Measurements from ENCODE around the gene CCSAP.

The CCSAP gene

DNA sequence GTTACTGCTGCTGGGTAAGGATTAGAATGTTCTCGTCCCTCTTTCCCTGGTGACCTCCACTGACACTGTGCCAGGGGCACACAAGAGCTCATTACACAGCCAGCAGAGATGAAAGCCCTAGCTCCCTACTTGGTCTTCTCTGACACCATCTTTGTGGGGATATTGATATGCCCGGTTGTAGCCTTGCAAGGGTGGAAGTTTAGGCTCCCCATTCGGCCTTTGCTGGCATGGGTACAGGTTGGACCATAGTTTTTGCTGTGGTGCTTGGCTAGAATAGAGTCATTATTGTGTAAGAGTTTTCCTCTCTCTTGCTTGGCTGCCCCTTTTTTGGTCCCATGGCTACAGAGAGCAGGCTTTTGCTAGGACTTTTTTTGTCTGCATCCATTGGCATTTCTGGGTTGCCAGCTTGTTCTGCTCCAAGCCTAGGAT lies 59.6 kb downstream of the CCSAP start:
- DNase-seq (ENCODE audit: low spot score) = no peak
- Histone ChIP-seq H3K4me3 (no peak overlapping the region), H3K27ac (no peak overlapping the region)
- TF ChIP-seq, protein P1, sequence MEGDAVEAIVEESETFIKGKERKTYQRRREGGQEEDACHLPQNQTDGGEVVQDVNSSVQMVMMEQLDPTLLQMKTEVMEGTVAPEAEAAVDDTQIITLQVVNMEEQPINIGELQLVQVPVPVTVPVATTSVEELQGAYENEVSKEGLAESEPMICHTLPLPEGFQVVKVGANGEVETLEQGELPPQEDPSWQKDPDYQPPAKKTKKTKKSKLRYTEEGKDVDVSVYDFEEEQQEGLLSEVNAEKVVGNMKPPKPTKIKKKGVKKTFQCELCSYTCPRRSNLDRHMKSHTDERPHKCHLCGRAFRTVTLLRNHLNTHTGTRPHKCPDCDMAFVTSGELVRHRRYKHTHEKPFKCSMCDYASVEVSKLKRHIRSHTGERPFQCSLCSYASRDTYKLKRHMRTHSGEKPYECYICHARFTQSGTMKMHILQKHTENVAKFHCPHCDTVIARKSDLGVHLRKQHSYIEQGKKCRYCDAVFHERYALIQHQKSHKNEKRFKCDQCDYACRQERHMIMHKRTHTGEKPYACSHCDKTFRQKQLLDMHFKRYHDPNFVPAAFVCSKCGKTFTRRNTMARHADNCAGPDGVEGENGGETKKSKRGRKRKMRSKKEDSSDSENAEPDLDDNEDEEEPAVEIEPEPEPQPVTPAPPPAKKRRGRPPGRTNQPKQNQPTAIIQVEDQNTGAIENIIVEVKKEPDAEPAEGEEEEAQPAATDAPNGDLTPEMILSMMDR (IDR thresholded peaks at IDR 0.05) = no peak

- DNase-seq (ENCODE audit: low spot score) = no peak
- Histone ChIP-seq H3K4me3 (no peak overlapping the region), H3K27ac (no peak overlapping the region)
- TF ChIP-seq, protein P1 (IDR thresholded peaks at IDR 0.05) = no peak
Measured at GRCh38 chr1:229282295-229282823, 60.5 kb downstream of the CCSAP start.

DNA sequence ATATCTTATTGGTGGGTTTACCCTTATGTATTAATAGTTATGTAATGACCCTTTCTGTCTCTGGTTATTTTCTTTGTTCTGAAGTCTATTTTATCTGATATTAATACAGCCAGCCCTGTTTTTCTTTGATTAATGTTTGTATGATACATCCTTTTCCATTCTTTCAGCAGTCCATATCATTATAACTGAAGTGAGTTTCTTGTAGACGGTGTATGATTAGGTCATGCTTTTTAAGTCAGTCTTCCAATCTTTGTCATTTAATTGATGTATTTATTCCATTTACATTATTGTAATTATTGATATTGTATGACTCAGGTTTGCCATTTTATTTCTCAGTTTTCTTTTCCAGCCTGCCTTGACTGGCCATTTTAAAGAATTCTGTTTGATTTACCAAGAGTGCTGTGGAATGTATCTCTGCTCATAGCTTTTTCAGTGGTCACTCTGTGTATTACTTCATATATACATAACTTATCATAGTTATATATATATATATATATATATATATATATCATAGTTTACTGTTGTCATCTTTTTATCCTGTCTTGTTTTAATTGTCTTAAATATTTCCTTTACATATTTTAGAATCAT lies 61.4 kb downstream of the CCSAP start:
- Histone ChIP-seq H3K4me3 (no peak overlapping the region), H3K27ac (no peak overlapping the region)
- no peak for DNase-seq (ENCODE audit: low spot score)
- TF ChIP-seq, protein P1 (IDR thresholded peaks at IDR 0.05) = no peak

GRCh38 chr1:229280921-229281320 lies 61.9 kb downstream of the CCSAP start:
- no peak for DNase-seq (ENCODE audit: low spot score)
- TF ChIP-seq, protein P1 (IDR thresholded peaks at IDR 0.05) = no peak
- Histone ChIP-seq H3K27ac (no peak overlapping the region), H3K4me3 (no peak overlapping the region)

DNA sequence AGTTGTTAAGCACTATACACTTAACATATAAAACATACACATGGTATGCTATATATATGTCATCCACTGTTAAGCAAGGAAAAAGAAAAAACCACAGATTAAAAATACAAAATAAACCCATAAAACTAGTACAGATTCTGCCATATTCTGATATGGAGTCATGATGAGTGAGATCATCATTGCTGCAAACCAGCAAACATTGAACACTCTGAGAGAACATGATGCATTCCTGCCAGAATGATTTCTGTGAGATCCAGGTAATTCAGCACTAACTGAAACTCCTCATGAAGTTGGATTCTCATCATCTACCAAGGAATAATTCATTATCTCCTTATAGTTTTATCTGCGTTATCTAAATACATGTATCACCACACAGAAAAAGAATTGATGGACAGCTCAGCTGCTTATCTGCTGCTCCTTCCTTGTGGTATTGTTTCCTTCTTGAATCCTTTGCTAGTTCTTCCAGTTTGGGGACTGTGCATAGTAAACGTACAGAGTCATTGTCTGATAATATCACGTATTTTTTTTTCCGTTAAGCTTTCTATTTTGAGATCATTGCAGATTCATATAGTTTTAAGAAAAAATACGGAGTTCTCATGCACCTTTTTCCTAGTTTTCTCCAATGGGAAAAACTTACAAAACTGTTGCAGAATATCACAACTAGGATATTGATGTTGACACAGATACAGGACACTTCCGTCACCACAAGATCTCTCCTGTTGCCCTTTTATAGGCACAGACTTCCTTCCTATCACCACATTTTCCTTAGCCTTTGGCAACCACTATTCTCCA lies 62.6 kb downstream of the CCSAP start:
- no peak for DNase-seq (ENCODE audit: low spot score)
- TF ChIP-seq, protein P1 (IDR thresholded peaks at IDR 0.05) = no peak
- H3K27ac ChIP-seq = no peak overlapping the region
- H3K4me3 ChIP-seq = no peak overlapping the region

DNA sequence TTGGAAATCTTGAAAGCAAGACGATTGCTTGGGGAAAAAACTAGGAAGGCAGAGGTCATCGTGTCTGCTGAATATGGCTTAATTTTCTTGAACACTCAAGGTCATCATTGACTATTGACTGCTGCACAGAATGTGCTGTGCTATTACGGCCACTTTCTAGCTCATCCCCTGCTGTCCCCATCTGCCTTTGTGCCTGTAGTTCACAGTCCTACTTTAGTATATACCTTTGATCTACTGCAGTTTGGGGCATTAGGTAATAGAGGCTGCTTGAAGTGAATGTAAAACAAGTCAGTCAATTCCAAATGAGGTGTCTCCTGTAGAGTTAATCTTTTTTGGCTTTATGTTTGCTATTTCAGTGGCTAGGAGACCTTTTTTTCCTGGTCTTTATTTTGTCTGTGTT lies 63.6 kb downstream of the CCSAP start:
- no peak overlapping the region for H3K4me3 ChIP-seq
- H3K27ac ChIP-seq = no peak overlapping the region
- no peak for DNase-seq (ENCODE audit: low spot score)
- TF ChIP-seq, protein P1 (IDR thresholded peaks at IDR 0.05) = no peak

Data from coronary artery (tissue), 2 donors.